Spleen (tissue), 7 donors: ENCODE results near the gene CEP68.

Source experiments
- POLR2A ChIP-seq, 3 donors: fragments of 450-650 bp; IDR thresholded peaks; one replicate each; pipeline ENCODE4 v1.5.1; 2017; ENCODE audit warnings: antibody characterized with exemption in 3 of 3, mild to moderate bottlenecking in 1 of 3
- POLR2AphosphoS5 ChIP-seq, 3 donors: sonication (generic); formaldehyde crosslinking; IDR thresholded peaks; one replicate each; pipeline ENCODE4 v1.5.1; 2017; ENCODE audit warnings: antibody characterized with exemption in 3 of 3
- TF ChIP-seq, protein P1 (sequence below), 11 experiments: fragments of 200-600 bp in 7 of 11; fragments of 450-650 bp in 4 of 11; sonication (generic) in 4 of 11; IDR thresholded peaks in 8 of 11; conservative IDR thresholded peaks in 3 of 11; 1 replicate in 7 of 11; 2 replicates in 4 of 11; pipeline versions ENCODE4 v1.4.0 to v1.8.0; 2016 to 2021; ENCODE audit warnings: antibody characterized with exemption in 11 of 11, inconsistent platforms in 4 of 11, mild to moderate bottlenecking in 1 of 11
- donor health status: DM: no; HTN: no; CAD: no; lungs with moderate emphysema.
- donor health status: DM: no; HTN: no; CAD: no.
- donor health status: DM: no; HTN: no; CAD: no.

- TF ChIP-seq, protein P1, sequence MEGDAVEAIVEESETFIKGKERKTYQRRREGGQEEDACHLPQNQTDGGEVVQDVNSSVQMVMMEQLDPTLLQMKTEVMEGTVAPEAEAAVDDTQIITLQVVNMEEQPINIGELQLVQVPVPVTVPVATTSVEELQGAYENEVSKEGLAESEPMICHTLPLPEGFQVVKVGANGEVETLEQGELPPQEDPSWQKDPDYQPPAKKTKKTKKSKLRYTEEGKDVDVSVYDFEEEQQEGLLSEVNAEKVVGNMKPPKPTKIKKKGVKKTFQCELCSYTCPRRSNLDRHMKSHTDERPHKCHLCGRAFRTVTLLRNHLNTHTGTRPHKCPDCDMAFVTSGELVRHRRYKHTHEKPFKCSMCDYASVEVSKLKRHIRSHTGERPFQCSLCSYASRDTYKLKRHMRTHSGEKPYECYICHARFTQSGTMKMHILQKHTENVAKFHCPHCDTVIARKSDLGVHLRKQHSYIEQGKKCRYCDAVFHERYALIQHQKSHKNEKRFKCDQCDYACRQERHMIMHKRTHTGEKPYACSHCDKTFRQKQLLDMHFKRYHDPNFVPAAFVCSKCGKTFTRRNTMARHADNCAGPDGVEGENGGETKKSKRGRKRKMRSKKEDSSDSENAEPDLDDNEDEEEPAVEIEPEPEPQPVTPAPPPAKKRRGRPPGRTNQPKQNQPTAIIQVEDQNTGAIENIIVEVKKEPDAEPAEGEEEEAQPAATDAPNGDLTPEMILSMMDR (IDR thresholded peaks at IDR 0.05 in 8 of 11, conservative IDR thresholded peaks at IDR 0.05 in 3 of 11), result no peak
- TF ChIP-seq POLR2A (IDR thresholded peaks at IDR 0.05), result no peak
- TF ChIP-seq POLR2AphosphoS5 (IDR thresholded peaks at IDR 0.05), result no peak
Observed at GRCh38 chr2:65096948-65097347, 40.7 kb downstream of the CEP68 start.
